HFFc6 (cell line): Measurements from ENCODE around the gene NGFR. TPM values are rescaled to one million over a fixed set of nuclear protein-coding genes. Genes with fewer than 3 reads are reported as not detected.

Experiments used
- DNase-seq: peaks from one replicate; pipeline ENCODE4 v3.0.0-alpha.2; 2018
- H3K27ac Mint-ChIP-seq: 2 replicates; pipeline ENCODE4 v1.8.0; 2020; ENCODE audit warnings: mild to moderate bottlenecking, mixed read lengths
- H3K27me3 Mint-ChIP-seq: 2 replicates; pipeline ENCODE4 v1.8.0; 2021; ENCODE audit warnings: mild to moderate bottlenecking, moderate library complexity, mixed read lengths; ENCODE audit not compliant: insufficient read depth
- H3K36me3 Mint-ChIP-seq: 2 replicates; pipeline ENCODE4 v1.8.0; 2021; ENCODE audit warnings: low read depth, mixed read lengths
- H3K4me1 Mint-ChIP-seq: 2 replicates; pipeline ENCODE4 v1.8.0; 2020; ENCODE audit warnings: low read depth, mixed read lengths
- H3K4me3 Mint-ChIP-seq: 2 replicates; pipeline ENCODE4 v1.8.0; 2020; ENCODE audit warnings: mild to moderate bottlenecking, moderate library complexity, mixed read lengths
- H3K9me3 Mint-ChIP-seq: 2 replicates; pipeline ENCODE4 v1.8.0; 2020; ENCODE audit warnings: mild to moderate bottlenecking, mixed read lengths
- total RNA-seq, 6 experiments: library from RNA; stranded (reverse); fragmentation: NEBNext Ultra II Directional; extraction: Animal tissue kit (Norgen Biotek cat#: 25700); gene quantifications; 2 replicates in 1 of 6; 3 replicates in 5 of 6; pipeline ENCODE4 v1.2.3, GENCODE V29; 2021
- TF ChIP-seq, protein P1 (sequence below): fragments of 200-600 bp; sonication (generic); IDR thresholded peaks from 2 replicates; pipeline ENCODE4 v1.5.0; 2021; ENCODE audit warnings: antibody characterized with exemption, mild to moderate bottlenecking

NGFR gene
- total RNA-seq, 6 experiments from 2014 or later, result 0.07 to 0.14 (median 0.11) TPM; not detected in 1

DNA sequence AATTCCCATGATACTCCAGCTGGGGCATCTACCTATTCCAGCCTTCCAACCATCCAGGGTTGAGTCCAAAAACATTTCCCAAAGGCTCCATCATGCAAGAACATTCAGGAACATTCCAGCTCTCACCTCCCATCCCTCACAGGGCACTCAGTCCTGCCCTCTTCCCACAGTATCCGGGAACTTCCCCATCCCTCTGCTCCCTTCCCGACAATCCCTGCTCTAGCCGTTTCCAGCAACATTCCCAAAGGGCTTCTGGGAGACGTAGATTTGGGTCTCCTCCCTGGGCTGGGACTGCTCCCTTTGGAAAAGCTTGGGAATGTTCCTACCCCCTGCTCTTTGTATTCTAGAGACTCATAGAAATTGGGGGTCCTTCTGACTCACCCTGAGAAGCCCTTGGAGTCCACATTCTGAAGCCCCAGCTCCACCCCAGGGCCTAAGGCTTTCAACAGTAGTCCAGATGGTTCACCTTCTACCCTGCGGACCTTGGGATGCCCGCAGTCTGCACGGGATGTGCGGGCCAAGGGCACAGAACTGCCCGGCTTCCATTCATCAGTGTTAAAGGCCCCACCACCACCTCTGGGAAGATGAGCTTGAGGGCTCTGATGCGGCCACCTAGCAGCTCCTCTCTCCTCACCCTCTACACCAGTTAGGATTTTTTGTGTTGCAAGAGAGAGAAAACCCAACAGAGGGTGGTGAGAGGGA lies 25.4 kb downstream of the NGFR start:
- no peaks in the 10 kb centered on the region for H3K9me3 Mint-ChIP-seq
- TF ChIP-seq, protein P1, sequence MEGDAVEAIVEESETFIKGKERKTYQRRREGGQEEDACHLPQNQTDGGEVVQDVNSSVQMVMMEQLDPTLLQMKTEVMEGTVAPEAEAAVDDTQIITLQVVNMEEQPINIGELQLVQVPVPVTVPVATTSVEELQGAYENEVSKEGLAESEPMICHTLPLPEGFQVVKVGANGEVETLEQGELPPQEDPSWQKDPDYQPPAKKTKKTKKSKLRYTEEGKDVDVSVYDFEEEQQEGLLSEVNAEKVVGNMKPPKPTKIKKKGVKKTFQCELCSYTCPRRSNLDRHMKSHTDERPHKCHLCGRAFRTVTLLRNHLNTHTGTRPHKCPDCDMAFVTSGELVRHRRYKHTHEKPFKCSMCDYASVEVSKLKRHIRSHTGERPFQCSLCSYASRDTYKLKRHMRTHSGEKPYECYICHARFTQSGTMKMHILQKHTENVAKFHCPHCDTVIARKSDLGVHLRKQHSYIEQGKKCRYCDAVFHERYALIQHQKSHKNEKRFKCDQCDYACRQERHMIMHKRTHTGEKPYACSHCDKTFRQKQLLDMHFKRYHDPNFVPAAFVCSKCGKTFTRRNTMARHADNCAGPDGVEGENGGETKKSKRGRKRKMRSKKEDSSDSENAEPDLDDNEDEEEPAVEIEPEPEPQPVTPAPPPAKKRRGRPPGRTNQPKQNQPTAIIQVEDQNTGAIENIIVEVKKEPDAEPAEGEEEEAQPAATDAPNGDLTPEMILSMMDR, result no peak
- DNase-seq, result no peak
- peaks cover 7% of the 10 kb centered on the region for H3K4me1 Mint-ChIP-seq
- no peaks in the 10 kb centered on the region for H3K36me3 Mint-ChIP-seq
- H3K27me3 Mint-ChIP-seq, result peaks cover 26% of the 10 kb centered on the region
- no peak overlapping the region for H3K27ac Mint-ChIP-seq
- no peak overlapping the region for H3K4me3 Mint-ChIP-seq

GRCh38 chr17:49521088-49521450 lies 26.0 kb downstream of the NGFR start:
- peaks cover 30% of the 10 kb centered on the region for H3K27me3 Mint-ChIP-seq
- TF ChIP-seq, protein P1, result no peak
- DNase-seq, result no peak
- H3K27ac Mint-ChIP-seq, result no peak overlapping the region
- peaks cover 2% of the 10 kb centered on the region; the same call in 1 of the 2 replicates for H3K4me1 Mint-ChIP-seq
- no peaks in the 10 kb centered on the region for H3K9me3 Mint-ChIP-seq
- H3K4me3 Mint-ChIP-seq, result no peak overlapping the region
- no peaks in the 10 kb centered on the region for H3K36me3 Mint-ChIP-seq

DNA sequence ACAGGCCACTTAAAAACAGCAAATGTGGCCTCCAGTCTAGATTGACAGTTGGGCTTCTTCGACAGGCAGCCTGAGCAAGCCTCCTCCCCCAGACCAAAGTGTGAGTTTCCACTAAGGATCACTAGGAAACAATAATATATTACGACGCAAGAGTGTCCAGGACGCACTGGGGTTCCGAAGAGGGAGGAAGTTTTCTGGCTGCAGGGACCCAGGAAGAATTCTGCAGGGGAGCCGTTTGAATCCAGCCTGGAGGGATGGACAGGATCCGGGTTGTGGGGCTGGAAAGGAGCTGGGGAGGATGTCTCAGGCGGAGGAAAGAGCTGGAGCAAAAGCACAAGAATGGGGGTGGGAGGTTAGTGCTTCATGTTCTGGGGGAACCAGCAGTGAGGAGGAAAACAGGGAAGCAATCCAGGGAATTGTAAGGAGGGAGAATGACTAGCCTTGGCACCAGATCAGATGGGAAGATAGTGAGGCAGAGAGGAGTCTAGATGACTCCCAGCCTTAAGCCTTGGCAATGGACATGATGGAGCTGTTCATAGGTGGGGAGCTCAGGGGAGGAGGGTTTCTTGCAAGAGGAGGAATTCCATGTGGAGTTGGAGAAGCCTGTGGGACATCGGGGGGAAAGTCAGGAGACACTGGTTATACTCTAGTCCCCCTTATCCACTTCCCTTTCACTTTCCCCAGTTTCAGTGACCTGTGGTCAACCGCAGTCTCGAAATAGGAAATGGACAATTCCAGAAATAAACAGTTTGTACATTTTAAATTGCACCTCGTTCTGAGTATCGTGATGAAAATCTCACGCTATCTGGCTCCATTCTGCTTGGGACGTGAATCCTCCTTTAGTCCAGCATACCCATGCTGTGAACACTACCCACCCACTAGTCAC lies 26.6 kb downstream of the NGFR start:
- Mint-ChIP-seq H3K27ac (no peak overlapping the region), H3K4me1 (no peaks in the 10 kb centered on the region)
- DNase-seq, result no peak

DNA sequence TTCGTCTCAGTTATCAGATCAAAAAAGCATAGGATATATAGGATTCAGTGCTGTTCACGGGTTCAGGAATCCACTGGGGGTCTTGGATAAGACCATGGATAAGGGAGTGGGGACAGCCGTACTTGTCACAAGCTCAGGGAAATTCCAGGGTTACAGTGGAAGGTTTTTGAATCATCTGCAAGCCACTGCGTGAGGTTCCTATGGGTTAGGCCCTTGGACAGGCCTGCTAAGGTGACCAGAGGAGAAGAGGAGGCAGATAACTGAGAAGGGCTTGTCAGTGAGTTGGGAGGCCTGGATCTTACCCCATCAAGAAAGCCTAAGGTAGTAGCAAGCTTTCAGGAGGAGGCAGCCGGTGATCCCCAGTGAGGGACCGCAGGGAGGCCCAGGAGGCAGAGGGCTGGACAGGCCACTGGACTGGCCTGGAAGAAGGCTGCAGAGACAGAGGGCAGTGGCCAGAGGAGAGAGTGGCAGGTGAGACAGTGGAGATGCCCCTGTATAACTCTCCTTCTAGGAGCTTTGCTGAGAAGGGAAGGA lies 27.3 kb downstream of the NGFR start:
- H3K4me3 Mint-ChIP-seq, result no peak overlapping the region
- no peaks in the 10 kb centered on the region for H3K4me1 Mint-ChIP-seq
- no peak overlapping the region for H3K27ac Mint-ChIP-seq
- H3K36me3 Mint-ChIP-seq, result no peaks in the 10 kb centered on the region
- H3K9me3 Mint-ChIP-seq, result no peaks in the 10 kb centered on the region
- TF ChIP-seq, protein P1, result no peak
- peaks cover 34% of the 10 kb centered on the region for H3K27me3 Mint-ChIP-seq
- DNase-seq, result no peak

More for the DNA sequence above, 26.6 kb downstream of the NGFR start:
- Mint-ChIP-seq H3K4me3 (no peak overlapping the region), H3K36me3 (no peaks in the 10 kb centered on the region), H3K27me3 (peaks cover 33% of the 10 kb centered on the region), H3K9me3 (no peaks in the 10 kb centered on the region)
- TF ChIP-seq, protein P1, result no peak

DNA sequence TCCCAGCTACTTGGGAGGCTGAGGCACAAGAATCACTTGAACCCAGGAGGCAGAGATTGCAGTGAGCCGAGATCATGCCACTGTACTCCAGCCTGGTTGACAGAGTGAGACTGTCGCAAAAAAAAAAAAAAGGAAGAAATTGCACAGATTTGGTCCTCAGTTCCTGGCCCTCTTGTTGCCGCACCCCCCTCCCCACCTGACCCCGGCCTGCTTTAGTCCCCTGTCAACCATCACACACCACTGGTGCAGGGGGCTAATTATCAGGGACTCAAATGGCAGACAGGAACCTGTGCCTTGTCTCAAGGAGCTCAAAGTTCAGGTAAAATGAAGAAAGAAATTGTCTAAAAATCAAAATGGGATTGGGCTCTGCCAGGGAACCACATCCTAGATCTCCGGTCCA lies 28.1 kb downstream of the NGFR start:
- Mint-ChIP-seq H3K27me3 (peaks cover 39% of the 10 kb centered on the region), H3K36me3 (no peaks in the 10 kb centered on the region), H3K4me1 (no peaks in the 10 kb centered on the region), H3K4me3 (no peak overlapping the region), H3K27ac (no peak overlapping the region), H3K9me3 (no peaks in the 10 kb centered on the region)
- TF ChIP-seq, protein P1, result no peak
- DNase-seq, result no peak
